Posterior vena cava (tissue), 2 donors: ENCODE measurements around the gene TMCO4. TPM values are rescaled to one million over a fixed set of nuclear protein-coding genes. Genes with fewer than 3 reads are reported as not detected.

Source experiments
- DNase-seq: peaks from one replicate; pipeline ENCODE4 v3.0.0-alpha.2; 2020; ENCODE audit warnings: low spot score
- intact Hi-C, 2 donors: fragments of 100-400 bp; cut with DNase I; formaldehyde crosslinking; loops; one replicate each; pipeline versions ENCODE4 v1.14.1 to v1.14.2; 2022 to 2023
- total RNA-seq, 2 donors: library from RNA; stranded (reverse); fragmentation: NEBNext Ultra II Directional; extraction: Animal tissue kit (Norgen Biotek cat#: 25700); gene quantifications; one replicate each; pipeline ENCODE4 v1.2.1, GENCODE V29; 2021
- donor health status: DM: yes; HTN: yes; CAD: no.
- donor health status: DM: yes; HTN: yes; CAD: no.

The TMCO4 gene
- total RNA-seq, 2 donors from 2014 or later, result 12.3 to 13.2 TPM

DNA sequence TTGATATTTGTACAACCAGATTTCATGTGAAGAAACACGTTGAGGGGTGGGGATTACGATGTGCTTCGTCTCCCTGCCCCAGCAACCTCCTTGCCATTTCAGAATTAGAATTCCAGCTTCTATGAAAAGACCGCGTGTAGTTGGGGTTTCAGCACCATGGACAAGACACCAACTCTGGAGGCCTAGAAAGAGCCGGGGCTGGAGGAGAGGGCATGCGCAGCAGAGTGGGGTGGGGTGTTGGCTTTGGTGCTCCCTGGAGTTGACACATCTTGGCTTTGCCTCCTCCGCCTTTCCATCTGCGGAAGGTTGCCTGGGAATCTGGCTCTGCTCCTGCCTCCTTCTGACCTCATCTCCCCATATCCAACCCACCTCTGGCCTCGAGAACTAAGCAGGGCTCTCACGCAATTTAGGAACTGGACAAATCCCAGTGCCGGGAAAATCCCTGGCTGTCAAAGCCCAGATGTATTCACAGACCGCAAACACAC is 123.2 kb downstream of the TMCO4 start:
- peak; percentile 93 for DNase-seq
- intact Hi-C loops, result no loop called here

DNA sequence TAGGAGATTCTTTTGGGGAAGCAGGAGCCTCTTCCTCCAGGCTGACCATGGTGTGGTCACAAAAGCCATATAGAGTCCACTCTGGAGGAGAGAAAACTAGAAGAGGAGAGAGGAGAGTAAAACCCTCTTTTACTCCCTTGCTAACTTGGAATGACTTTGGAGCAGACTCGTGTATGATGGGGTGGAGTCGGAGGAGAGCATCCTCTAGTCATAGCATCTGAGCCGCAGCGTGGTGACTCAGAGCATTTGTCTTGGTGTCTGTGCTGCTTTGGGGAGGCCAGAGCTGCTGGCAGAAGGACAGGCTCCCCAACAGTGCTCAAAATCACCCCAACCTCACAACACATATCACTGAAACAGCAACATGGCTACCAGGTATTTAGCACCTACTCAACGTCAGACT is 123.9 kb downstream of the TMCO4 start:
- DNase-seq, result no peak
- intact Hi-C loops, result no loop called here

DNA sequence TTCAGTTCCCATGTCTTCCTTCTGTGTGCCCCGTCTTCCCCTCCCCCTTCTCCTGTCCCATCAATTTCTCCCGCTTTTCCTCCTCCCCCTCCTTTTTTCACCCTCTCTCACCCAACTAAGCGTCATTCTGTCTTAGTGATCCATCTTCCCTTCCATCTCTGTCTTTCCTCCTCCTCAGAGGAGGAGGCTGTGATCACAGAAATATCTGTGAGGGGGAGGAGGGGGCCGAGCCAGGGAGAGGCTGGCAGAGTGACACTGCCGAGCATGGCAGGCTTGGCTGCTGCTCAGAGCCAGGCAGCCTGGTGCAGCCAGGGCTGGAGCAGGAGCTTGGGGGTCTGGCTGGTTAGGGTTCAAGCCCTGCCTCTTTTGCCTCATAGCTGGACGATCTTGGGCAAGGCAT is 127.5 kb downstream of the TMCO4 start:
- no peak for DNase-seq
- intact Hi-C loops, result loop anchor here in 1 of 2 donors (2.0 kb wide), 1 partner anchor 63 kb away; no protein-coding TSS in a partner anchor

DNA sequence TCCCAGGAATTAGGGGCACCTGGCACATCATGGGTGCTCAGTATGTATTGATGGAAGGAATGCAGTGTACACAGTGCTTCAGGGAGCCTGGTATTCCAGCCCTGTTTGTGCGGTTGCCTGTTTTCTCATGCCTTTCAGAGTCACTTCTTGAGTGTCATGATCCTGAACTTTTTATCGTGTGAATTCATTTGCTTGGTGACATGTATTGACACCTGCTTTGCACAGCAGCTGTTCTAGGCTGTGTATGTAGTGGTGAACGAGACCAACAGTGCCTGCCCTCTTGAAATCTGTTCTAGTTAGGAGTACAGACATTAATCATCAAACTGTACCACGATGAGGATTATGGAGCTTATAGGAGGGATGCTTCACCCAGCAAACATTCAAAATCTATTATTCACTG is 128.9 kb downstream of the TMCO4 start:
- no peak for DNase-seq
- intact Hi-C loops, result no loop called here

DNA sequence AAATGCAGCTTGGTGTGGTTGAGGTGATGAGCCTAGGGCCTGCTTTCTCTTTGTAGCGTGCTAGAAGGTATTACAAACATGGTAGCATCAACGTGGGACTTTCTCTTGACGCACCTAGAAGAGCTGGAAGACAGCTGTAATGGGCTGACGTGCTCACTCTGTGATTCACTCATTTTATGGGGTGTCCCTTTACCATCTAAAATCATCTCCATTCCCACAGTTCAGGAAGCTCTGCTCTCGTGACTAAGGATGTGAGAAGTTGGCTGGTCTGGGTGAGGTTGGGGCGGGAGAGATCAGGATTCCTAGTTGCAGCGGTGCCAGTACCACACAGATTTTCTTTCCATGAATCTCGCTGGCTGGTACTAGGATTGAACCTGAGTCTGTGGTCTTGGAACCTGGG is 130.8 kb downstream of the TMCO4 start:
- no peak for DNase-seq
- intact Hi-C loops, result no loop called here

DNA sequence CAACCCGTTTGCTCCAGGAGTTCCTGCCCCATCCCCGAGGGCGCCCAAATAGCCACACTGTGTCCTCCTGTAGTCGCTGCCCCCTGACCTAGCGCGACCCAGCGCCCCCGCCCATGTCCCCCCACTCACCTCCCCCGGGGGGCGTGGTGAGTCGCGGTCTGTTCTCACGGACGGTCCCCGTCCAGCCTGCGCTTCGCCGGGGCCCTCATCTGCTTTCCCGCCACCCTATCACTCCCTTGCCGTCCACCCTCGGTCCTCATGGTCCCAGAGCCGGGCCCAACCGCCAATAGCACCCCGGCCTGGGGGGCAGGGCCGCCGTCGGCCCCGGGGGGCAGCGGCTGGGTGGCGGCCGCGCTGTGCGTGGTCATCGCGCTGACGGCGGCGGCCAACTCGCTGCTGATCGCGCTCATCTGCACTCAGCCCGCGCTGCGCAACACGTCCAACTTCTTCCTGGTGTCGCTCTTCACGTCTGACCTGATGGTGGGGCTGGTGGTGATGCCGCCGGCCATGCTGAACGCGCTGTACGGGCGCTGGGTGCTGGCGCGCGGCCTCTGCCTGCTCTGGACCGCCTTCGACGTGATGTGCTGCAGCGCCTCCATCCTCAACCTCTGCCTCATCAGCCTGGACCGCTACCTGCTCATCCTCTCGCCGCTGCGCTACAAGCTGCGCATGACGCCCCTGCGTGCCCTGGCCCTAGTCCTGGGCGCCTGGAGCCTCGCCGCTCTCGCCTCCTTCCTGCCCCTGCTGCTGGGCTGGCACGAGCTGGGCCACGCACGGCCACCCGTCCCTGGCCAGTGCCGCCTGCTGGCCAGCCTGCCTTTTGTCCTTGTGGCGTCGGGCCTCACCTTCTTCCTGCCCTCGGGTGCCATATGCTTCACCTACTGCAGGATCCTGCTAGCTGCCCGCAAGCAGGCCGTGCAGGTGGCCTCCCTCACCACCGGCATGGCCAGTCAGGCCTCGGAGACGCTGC is 133.9 kb downstream of the TMCO4 start:
- intact Hi-C loops, result no loop called here
- no peak for DNase-seq

DNA sequence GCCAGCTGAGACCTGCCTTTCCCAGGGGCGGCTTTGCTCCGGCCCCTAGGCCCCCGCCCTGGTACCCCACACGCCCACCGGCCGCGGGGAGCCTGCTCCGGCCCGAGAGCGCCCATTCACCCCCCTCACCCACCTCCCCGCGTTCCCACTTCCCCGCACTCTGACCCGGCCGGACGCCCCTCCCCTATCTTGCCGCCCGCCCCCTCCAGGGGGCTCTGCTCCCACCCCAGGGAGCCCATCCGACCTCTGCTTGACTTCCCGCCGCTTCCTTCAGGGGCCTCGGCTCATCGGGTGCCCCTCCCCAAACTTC is 134.6 kb downstream of the TMCO4 start:
- no peak for DNase-seq

DNA sequence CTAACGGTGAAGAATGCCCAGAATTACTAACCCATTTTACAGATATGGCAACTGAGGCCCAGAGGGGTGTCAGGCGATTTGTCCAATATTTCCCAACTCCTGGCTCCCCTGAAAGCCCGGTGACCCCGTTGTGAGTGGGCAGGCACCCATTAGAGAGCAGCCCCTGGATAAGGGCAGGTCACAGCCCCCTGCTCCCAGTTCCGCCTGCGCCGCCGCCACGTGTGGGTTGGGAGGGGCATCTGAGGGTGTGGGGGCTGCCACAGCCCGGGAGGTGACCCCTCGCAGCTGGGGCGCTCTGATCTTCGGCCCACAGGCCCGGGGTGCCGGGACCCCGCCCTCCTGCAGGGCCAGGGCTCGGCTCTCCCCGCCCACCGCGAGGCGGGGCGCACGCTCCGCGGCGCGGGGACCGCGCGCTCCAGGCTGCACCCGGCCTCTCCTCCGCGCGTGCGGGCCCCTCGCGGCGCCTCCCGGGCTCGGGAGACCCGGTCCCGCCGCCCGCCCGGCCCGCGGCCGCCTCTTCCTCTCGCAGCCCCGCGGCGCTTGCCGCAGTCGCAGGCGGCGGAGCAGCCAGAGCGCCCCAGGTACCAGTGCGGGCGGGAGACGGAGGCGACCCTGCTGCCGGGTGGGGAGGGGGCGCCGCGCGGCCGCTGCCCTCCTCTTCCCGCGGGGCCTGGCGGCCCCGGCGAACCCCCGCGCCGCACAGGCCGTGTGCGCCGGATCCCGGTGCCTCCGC is 135.1 kb downstream of the TMCO4 start, which contains the start of gene HTR6:
HTR6 (plus strand) TSS at position 423 of the 733 bp plus-strand sequence. CDS start 879 bp downstream, outside the sequence.
- DNase-seq, result no peak

More for the DNA sequence above, 134.6 kb downstream of the TMCO4 start:
- intact Hi-C loops, result no loop called here

DNA sequence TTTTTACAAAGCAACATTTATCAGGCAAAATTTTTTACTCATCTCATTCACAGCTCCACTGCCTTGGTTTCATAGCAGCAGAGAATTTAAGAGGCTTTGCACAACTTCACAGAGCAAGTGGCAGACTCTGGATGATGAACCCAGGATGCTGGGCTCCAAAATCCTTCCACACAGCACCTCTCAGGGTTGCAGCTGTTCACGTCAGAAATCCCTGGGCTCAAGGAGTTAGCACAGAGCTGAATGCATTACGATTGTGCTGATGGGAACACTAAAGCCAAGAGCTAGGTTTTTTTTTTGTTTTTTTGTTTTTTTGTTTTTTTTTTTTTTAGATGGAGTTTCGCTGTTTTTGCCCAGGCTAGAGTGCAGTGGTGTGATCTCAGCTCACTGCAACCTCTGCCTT is 137.4 kb downstream of the TMCO4 start:
- DNase-seq, result no peak
- intact Hi-C loops, result no loop called here

More for the DNA sequence above, 135.1 kb downstream of the TMCO4 start, which contains the start of gene HTR6:
- intact Hi-C loops, result no loop called here

DNA sequence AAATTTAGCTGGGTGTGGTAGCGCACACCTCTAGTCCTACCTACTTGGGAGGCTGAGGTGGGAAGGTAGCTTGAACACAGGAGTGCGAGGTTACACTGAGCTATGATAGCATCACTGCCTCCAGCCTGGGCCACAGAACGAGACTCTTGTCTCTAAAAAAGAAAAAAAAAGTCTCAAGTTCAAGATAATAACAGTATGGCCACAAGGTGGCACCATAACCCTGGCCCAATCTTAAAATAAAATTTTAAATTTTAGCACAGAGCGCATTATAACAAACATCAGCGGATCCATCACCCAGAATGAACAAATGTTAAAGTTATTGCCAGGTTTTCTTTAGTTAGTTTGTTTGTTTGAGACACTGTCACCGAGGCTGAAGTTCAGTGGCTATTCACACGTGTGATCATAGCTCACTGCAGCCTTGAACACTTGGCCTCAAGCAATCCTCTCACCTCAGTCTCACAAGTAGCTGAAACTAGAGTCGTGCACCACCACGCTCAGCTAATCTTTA is 137.9 kb downstream of the TMCO4 start:
- DNase-seq, result no peak
- intact Hi-C loops, result no loop called here

DNA sequence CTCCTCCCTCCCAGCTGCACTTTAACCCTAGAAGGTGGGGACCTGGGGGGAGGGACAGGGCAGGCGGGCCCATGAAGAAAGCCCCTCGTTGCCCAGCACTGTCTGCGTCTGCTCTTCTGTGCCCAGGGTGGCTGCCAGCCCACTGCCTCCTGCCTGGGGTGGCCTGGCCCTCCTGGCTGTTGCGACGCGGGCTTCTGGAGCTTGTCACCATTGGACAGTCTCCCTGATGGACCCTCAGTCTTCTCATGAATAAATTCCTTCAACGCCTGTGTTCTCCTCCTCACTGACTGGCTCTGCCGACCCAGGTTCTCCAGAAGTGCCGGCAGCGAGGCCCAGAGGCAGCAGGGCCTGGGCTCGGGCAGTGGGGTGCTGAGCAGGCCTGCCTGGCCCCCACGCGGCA is 141.5 kb downstream of the TMCO4 start:
- intact Hi-C loops, result loop anchor here (5.0 to 10.0 kb wide), 2 partner anchors 403 to 686 kb away; partner anchors contain the start of genes EMC1 (in 1 of the 2) and MRTO4 (in 1 of the 2)
- no peak for DNase-seq

DNA sequence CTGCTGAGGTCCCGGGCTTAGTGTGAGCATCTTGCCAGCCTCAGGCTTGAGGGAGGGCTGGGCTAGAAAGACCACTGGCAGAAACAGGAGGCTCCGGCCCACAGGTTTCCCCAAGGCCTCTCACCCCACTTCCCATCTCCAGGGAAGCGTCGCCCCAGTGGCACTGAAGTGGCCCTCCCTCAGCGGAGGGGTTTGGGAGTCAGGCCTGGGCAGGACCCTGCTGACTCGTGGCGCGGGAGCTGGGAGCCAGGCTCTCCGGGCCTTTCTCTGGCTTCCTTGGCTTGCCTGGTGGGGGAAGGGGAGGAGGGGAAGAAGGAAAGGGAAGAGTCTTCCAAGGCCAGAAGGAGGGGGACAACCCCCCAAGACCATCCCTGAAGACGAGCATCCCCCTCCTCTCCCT is 142.2 kb downstream of the TMCO4 start:
- intact Hi-C loops, result loop anchor here (5.0 to 10.0 kb wide), 2 partner anchors 403 to 685 kb away; partner anchors contain the start of genes EMC1 (in 1 of the 2) and MRTO4 (in 1 of the 2)
- no peak for DNase-seq

DNA sequence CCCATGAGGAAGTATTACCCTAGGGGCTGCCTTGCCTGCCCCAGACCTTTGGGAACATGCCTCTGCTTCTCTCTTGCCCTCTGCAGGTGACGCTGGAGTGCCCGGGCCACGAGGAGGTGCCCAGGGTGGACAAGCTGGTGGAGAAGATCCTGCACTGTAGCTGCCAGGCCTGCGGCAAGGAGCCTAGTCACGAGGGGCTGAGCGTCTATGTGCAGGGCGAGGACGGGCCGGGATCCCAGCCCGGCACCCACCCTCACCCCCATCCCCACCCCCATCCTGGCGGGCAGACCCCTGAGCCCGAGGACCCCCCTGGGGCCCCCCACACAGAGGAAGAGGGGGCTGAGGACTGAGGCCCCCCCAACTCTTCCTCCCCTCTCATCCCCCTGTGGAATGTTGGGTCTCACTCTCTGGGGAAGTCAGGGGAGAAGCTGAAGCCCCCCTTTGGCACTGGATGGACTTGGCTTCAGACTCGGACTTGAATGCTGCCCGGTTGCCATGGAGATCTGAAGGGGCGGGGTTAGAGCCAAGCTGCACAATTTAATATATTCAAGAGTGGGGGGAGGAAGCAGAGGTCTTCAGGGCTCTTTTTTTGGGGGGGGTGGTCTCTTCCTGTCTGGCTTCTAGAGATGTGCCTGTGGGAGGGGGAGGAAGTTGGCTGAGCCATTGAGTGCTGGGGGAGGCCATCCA is 142.8 kb downstream of the TMCO4 start:
- DNase-seq, result no peak
- intact Hi-C loops, result loop anchor here (5.0 to 10.0 kb wide), 2 partner anchors 402 to 685 kb away; partner anchors contain the start of genes EMC1 (in 1 of the 2) and MRTO4 (in 1 of the 2)

DNA sequence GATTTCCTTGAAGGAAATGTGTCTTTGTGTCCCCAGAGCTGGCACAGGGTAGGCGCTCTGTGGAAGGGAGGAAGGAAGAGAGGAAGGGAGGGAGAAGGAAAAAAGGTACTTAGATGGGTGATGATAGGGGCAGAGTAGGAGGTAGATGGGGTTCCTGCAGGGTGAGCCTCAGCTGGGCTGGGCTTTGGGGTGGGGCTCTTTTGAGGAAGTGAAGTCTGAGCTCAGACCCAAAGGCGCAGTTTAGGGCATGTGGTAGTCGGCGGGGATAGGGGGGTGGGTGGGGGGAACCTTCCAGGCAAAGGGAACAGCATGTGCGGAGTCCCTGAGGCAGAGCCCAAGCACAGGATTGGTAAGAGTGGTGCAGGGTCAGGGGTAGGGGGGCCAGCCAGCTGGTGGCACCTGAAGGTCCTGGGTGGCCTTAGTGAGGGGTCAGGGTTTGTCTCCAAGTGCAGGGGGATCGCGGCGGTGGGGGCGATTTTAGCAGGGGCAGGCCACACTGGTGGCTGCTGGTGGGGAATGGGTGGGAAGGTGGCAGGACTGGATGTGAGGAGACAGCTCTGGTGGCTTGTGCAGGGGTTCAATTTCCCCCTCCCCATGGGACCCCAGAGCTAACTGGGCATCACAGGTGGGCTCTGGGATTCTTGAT is 143.5 kb downstream of the TMCO4 start:
- intact Hi-C loops, result loop anchor here (5.0 to 10.0 kb wide), 2 partner anchors 401 to 684 kb away; partner anchors contain the start of genes EMC1 (in 1 of the 2) and MRTO4 (in 1 of the 2)
- no peak for DNase-seq

DNA sequence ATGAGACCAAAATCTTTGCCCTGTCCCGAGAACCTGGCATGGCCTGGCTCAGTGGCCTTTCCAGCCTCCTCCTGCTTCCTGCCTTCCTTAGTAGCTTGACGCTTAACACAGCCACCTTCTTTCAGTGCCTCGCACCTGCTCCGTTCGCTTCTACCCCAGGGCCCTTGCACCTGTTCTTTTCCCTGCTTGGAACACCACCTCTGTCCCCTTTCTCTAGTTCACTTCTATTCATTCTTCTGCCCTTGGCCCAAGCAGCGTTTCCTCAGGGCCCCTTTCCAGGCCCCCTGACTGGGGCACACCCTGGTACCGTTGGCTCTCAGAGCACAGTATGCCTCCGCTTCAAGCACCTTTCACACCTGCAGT is 144.0 kb downstream of the TMCO4 start:
- intact Hi-C loops, result loop anchor here (5.0 to 10.0 kb wide), 2 partner anchors 401 to 683 kb away; partner anchors contain the start of genes EMC1 (in 1 of the 2) and MRTO4 (in 1 of the 2)
- DNase-seq, result no peak

DNA sequence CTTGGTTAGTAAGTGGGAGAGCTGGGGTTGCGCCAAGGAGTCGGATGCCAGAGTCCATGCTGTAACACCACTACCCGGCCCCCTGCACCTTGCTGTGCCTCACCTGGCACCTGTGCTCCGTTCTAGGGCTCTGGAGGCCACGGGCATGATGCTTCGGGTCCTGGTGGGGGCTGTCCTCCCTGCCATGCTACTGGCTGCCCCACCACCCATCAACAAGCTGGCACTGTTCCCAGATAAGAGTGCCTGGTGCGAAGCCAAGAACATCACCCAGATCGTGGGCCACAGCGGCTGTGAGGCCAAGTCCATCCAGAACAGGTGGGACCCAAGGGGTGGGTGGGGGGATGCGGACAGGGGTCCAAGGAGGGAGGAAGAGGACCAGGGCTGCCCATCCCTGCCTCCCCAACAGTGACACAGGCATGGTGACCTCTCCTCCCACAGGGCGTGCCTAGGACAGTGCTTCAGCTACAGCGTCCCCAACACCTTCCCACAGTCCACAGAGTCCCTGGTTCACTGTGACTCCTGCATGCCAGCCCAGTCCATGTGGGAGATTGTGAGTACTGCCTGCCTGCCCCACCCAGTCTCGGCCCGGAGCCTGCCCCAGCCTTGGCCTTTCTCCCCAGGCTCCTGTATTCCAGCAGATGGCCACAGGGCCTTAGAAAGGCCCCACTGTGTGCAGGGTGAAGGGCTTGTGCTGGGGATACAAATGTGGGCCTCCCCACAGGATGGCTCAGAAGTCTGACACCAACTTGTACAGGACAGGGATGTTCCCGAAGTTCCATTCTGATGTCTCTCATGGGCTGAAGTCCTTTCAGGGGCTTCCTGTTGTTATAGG is 144.6 kb downstream of the TMCO4 start:
- DNase-seq, result no peak
- intact Hi-C loops, result loop anchor here (5.0 to 10.0 kb wide), 4 partner anchors 258 to 683 kb away; partner anchors contain the start of genes EMC1 (in 1 of the 2) and MRTO4 (in 1 of the 2)

DNA sequence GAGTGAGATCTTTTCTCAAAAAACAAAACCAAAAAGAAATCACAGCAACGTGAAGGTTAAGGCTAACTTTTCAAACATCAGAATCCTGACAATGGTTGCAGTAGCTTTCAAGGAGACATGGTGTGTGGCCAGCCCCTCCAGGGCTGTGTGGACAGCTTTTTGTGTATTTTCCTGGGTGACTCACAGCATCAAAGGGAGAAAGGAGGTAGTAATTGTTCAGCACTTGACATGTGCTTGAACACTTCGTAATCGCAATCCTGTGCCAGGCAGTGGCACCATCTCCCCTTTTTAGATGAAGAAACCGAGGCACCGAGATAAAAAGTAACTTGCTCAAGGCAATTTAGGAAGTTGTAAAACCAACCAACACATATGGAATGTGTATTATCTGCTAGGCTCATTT is 145.3 kb downstream of the TMCO4 start:
- DNase-seq, result no peak
- intact Hi-C loops, result loop anchor here (5.0 to 10.0 kb wide), 3 partner anchors 257 to 400 kb away; partner anchors contain the start of genes EMC1 (in 1 of the 2) and MRTO4 (in 1 of the 2)
